VCaP (cell line): ENCODE measurements around the gene CTNNA1.

Source experiments
- H3K27ac ChIP-seq: fragments of 450-650 bp; 2 replicates; pipeline ENCODE4 v1.5.1; 2017
- TF ChIP-seq, protein P1 (sequence below): fragments of 450-650 bp; conservative IDR thresholded peaks from 2 replicates; pipeline ENCODE4 v1.5.1; 2017; ENCODE audit warnings: mild to moderate bottlenecking, moderate library complexity

CTNNA1 gene

DNA sequence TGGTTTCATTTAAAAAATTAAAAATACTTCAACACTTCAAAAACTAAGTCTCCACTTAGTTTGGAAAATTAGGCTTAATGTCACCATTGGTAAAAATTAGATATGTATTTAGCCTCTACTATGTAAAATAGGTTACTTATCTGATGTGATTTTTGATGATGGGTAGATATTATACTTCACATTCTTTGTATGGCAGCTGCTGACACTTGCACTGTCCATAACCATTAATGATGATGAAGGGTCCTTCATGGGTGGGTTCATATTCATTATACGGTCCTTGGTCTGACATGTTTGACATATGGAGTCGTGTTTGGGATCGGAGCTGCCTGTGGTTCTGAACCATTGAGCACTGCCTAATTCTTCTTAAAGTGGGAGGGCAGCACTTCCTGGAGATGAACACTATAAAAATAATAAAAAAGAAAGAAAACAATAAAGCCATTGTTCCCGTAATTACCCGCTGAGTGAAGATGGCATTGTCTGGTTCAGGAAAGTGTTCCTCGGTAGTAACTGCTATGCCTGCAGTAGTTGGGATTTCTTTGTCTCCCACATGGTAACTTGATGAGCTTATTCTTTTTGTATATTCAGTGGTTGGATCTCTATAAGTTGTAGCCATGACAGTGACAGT, 119.7 kb downstream of the CTNNA1 start:
- no peak overlapping the region for H3K27ac ChIP-seq
- TF ChIP-seq, protein P1, sequence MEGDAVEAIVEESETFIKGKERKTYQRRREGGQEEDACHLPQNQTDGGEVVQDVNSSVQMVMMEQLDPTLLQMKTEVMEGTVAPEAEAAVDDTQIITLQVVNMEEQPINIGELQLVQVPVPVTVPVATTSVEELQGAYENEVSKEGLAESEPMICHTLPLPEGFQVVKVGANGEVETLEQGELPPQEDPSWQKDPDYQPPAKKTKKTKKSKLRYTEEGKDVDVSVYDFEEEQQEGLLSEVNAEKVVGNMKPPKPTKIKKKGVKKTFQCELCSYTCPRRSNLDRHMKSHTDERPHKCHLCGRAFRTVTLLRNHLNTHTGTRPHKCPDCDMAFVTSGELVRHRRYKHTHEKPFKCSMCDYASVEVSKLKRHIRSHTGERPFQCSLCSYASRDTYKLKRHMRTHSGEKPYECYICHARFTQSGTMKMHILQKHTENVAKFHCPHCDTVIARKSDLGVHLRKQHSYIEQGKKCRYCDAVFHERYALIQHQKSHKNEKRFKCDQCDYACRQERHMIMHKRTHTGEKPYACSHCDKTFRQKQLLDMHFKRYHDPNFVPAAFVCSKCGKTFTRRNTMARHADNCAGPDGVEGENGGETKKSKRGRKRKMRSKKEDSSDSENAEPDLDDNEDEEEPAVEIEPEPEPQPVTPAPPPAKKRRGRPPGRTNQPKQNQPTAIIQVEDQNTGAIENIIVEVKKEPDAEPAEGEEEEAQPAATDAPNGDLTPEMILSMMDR, result no peak

DNA sequence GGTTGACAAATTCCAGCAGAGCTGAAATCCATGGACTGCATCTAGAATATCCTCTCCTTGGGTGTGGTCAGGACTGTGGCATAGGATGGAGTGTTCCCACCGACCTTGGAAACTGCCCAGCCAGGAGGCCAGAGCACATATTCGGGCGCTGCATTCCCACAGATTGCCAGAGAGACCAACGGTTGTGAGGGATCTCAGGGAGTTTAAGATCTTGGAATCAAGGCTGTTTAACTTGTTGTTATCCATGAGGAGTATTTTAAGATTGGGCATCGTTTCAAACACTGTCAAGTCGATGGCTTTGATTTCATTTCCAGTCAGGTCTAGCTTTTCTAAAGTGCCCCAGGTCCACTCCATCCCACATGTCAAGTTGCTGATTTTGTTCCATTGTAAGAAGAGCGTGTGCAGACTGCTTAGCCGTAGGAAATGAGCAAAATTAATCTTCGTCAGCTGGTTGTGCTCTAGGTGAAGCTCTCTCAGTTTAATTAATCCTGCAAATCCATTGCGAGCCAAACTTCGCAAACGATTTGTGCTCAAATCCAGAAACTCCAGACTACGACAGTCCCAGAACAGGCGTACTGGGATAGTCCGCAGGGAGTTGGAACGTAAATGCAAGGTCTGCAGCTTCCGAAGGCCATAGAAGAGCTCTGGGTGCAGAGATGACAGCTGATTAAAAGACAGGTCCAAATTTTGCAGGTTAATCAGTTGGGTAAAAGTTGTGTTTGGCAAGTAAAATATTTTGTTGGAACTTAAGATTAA, 120.4 kb downstream of the CTNNA1 start:
- TF ChIP-seq, protein P1, result no peak
- no peak overlapping the region for H3K27ac ChIP-seq

DNA sequence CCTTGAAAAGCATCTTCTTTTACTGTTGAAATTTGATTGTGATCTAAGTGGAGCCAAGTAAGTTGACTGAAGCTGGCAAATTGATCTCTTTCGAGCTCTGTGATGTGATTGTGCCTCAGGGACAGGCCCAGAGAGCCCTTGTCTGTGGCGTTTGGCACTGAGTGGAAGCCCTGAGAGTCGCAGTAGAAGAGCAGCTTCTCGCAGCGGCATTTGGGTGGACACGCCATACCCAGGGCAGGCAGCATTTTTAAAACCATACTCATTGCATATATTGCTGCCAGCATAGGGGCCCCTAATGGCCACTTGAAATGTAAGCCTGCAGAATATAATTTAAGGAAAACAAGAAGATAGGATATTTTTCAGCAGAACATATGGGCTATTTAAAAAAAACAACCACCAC, 121.0 kb downstream of the CTNNA1 start:
- no peak overlapping the region for H3K27ac ChIP-seq

DNA sequence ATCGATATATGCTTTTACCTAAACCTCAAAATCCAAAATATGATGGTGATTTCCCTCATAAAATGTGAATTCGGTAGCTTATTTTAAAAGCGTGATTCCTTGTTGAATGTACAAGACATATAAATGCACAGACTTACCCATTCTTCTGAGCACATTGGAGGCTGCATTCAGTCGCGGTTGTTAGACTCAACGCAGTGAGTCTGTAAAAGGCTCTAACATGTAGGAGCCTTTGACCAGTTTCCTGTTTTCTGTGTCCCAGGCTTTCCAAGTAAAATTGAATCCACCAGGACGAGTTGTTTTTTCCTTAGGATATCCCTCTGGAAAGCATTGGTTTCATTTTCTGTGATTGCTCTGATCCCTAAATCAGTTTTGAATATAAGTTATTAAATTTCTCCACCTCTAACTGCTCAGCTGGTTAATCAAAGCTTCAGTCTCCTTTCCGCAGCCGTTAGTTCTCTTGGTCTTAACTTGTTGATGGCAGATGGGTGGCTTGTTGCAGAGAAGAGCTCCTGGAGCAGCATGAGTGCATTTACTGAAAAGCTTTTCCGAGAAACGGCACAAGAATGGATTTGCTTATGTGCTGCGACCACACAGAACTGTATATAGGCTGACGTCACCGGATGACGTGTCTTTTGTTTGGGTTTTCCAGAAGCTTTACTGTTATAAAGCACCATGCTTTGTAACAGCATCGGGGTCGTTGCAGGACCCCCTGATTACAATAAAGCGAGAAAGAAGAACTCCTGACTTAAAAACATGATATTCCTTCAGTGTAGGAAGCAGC, 121.7 kb downstream of the CTNNA1 start, which contains the start of gene LRRTM2:
Gene LRRTM2 (minus strand): TSS at position 565 of the 781 bp plus-strand sequence. CDS start 424 bp downstream, at position 141.
- TF ChIP-seq, protein P1, result no peak
- H3K27ac ChIP-seq, result no peak within 1 kb of the TSS

More for the DNA sequence above, 121.0 kb downstream of the CTNNA1 start:
- TF ChIP-seq, protein P1, result no peak

DNA sequence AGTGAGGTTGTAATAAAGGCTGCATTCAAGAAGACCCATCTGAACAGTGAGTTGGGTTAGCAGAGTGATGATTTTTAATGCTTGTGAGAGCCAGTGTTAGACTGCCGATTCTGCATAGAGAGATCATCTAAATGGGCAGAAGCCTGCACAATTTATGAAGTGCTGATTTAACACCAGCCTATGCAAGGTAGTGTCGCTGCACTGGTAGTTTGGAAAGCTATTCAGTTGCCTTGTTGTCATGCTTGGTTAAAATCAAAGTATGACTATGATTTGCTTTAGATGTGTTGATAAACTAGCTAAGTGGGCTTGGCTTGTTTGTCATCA, 122.3 kb downstream of the CTNNA1 start:
- TF ChIP-seq, protein P1, result no peak
- no peak overlapping the region for H3K27ac ChIP-seq

DNA sequence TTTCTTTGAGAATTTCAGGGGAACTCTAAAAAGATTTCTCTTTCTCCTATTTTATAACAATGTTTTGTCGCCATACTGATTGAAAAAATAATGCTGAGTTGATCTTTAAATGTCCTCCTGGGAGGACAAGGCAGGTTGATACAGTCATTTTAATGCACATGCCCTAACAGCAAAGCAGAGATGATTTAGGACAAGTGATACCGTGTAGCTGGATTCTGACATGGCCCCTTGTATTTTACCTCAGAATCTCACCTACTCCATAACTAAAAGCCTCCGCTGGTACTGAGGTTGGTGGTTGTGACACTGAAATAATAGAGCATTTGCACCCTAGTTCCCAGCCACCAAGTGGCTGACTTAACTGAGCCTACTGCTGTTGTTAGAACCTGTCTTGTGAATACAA, 122.7 kb downstream of the CTNNA1 start:
- no peak overlapping the region for H3K27ac ChIP-seq
- TF ChIP-seq, protein P1, result no peak

DNA sequence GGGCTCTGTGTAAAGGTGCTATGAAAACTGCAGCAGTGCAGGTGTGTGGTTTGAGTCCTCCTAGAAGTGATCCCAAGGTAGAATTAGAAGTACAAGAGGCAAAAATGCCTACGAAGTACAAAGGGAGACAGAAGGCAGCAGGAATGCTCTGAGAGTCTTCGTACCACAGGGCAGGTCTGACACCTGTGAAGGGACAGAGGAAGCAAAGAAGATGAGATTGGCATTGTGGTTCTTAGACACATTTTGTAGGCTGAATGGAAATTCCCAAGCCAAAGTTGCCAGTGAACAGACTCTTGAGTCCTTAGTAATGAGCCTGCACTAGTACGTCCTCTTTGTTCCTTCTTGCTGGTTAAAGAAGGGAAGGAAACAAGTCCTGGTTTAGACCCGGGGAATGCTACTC, 123.6 kb downstream of the CTNNA1 start:
- H3K27ac ChIP-seq, result no peak overlapping the region
- TF ChIP-seq, protein P1, result no peak
